Smooth muscle cell (in vitro differentiated cells): Measurements from ENCODE around the gene PKLR. TPM values are rescaled to one million over a fixed set of nuclear protein-coding genes. Genes with fewer than 3 reads are reported as not detected.

Source experiments
- DNase-seq: peaks from one replicate; lab custom pipeline; 2025; ENCODE audit not compliant: unreplicated experiment; lab: John Stamatoyannopoulos, UW
- H2AFZ ChIP-seq: fragments of 200-600 bp; sonication (generic); 2 replicates; pipeline ENCODE4 v1.6.0; 2016; ENCODE audit warnings: antibody characterized with exemption, low read depth, mild to moderate bottlenecking
- H3F3A ChIP-seq: fragments of 200-600 bp; sonication (generic); 2 replicates; pipeline ENCODE4 v1.6.0; 2017; ENCODE audit warnings: antibody characterized with exemption, low read depth
- H3K27ac ChIP-seq: fragments of 200-600 bp; sonication (generic); 2 replicates; pipeline ENCODE4 v1.5.1; 2016; ENCODE audit warnings: low read depth, mild to moderate bottlenecking
- H3K27me3 ChIP-seq: fragments of 200-600 bp; sonication (generic); 2 replicates; pipeline ENCODE4 v1.6.1; 2016; ENCODE audit warnings: low read depth, mild to moderate bottlenecking
- H3K36me3 ChIP-seq: fragments of 200-600 bp; sonication (generic); 2 replicates; pipeline ENCODE4 v1.5.1; 2016; ENCODE audit warnings: low read depth
- H3K4me1 ChIP-seq: fragments of 200-600 bp; sonication (generic); 2 replicates; pipeline ENCODE4 v1.5.1; 2016; ENCODE audit warnings: low read depth
- H3K4me2 ChIP-seq: fragments of 200-600 bp; sonication (generic); 2 replicates; pipeline ENCODE4 v1.6.0; 2016; ENCODE audit warnings: mild to moderate bottlenecking
- H3K4me3 ChIP-seq: fragments of 200-600 bp; sonication (generic); 2 replicates; pipeline ENCODE4 v1.5.1; 2016; ENCODE audit warnings: mild to moderate bottlenecking
- H3K79me2 ChIP-seq: fragments of 200-600 bp; sonication (generic); 2 replicates; pipeline ENCODE4 v1.6.0; 2016; ENCODE audit warnings: low read depth, mild to moderate bottlenecking
- H3K9ac ChIP-seq: fragments of 200-600 bp; sonication (generic); 2 replicates; pipeline ENCODE4 v1.6.0; 2016; ENCODE audit warnings: low read depth
- H3K9me3 ChIP-seq: fragments of 200-600 bp; sonication (generic); replicated peaks from 2 replicates; pipeline ENCODE4 v1.5.1; 2016; ENCODE audit warnings: low read depth
- H4K20me1 ChIP-seq: fragments of 200-600 bp; sonication (generic); 2 replicates; pipeline ENCODE4 v1.6.0; 2016; ENCODE audit warnings: low read depth
- CTCF ChIP-seq: fragments of 200-600 bp; sonication (generic); IDR thresholded peaks from 2 replicates; pipeline ENCODE4 v1.5.1; 2017; ENCODE audit warnings: borderline replicate concordance, mild to moderate bottlenecking, antibody characterized with exemption; ENCODE audit not compliant: insufficient read depth, poor library complexity, severe bottlenecking
- WGBS: methylation state at CpG from one replicate; pipeline ENCODE4 v1.1.7; 2016; ENCODE audit warnings: low lambda C conversion rate; 5-methylcytosine and 5-hydroxymethylcytosine counted together
- polyA plus RNA-seq: library from polyadenylated mRNA; unstranded; fragments of >200 nt; fragmentation: Nextera tagmentation; extraction: Ambion mirVana; gene quantifications from 2 replicates; pipeline ENCODE4 v1.2.1, GENCODE V29; 2016
- total RNA-seq: library from RNA; depleted of rRNA; stranded (reverse); fragments of >200 nt; gene quantifications from 2 replicates; pipeline ENCODE4 v1.2.3, GENCODE V29; 2014

Gene PKLR
- total and polyA plus RNA-seq, 2 experiments from 2014 or later: not detected

DNA sequence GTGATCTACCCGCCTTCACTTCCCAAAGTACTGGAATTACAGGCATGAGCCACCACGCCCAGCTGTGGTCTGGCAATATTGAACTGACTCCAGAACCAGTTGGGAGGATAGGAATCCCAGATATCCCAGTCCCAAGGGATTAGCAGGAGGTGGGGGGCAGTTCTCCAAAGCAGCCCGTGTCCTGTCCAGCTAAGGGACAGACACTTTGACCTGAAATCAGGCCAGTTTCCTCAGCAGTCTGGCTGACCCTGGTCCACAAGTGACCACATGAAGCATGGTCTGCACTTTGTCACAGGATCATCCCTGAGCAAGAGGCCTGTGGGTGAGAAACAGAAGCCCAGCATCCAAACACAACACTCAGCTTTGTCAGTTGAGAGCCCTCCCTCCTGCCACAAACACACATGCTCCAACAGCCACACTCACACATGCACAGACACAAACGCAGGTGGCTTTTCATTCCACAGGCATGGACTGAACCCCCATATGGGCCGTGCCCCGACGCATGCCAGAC, 4.7 kb upstream of the PKLR start:
- H3K9ac ChIP-seq: no peak overlapping the region
- DNase-seq: no peak
- H3K4me1 ChIP-seq: peaks cover 14% of the 10 kb centered on the region
- peaks cover 23% of the 10 kb centered on the region for H3K79me2 ChIP-seq
- no peak overlapping the region for H3K4me3 ChIP-seq
- H3K9me3 ChIP-seq: no peaks in the 10 kb centered on the region
- no peak overlapping the region for H3K4me2 ChIP-seq
- H4K20me1 ChIP-seq: peaks cover 5% of the 10 kb centered on the region
- no peak overlapping the region for H2AFZ ChIP-seq
- H3K27ac ChIP-seq: no peak overlapping the region
- H3K27me3 ChIP-seq: no peaks in the 10 kb centered on the region
- no peaks in the 10 kb centered on the region for H3K36me3 ChIP-seq
- no peak for TF ChIP-seq CTCF
- 68% methylated on average over 7 of the region's 7 CpGs for WGBS
- peaks cover 6% of the 10 kb centered on the region for H3F3A ChIP-seq

- TF ChIP-seq CTCF: no peak
- H2AFZ ChIP-seq: no peak overlapping the region
- no peak overlapping the region for H3K4me2 ChIP-seq
- H3K9ac ChIP-seq: no peak overlapping the region
- no peak overlapping the region for H3K4me3 ChIP-seq
- peaks cover 9% of the 10 kb centered on the region for H3K79me2 ChIP-seq
- H4K20me1 ChIP-seq: no peaks in the 10 kb centered on the region
- peaks cover 6% of the 10 kb centered on the region for H3F3A ChIP-seq
- WGBS: 94% methylated on average over 11 of the region's 11 CpGs
- H3K9me3 ChIP-seq: no peaks in the 10 kb centered on the region
- no peaks in the 10 kb centered on the region for H3K36me3 ChIP-seq
- DNase-seq: no peak
- H3K27ac ChIP-seq: no peak overlapping the region
- H3K4me1 ChIP-seq: peaks cover 1% of the 10 kb centered on the region
- H3K27me3 ChIP-seq: no peaks in the 10 kb centered on the region
Observed at GRCh38 chr1:155304558-155305063, 3.4 kb upstream of the PKLR start.

DNA sequence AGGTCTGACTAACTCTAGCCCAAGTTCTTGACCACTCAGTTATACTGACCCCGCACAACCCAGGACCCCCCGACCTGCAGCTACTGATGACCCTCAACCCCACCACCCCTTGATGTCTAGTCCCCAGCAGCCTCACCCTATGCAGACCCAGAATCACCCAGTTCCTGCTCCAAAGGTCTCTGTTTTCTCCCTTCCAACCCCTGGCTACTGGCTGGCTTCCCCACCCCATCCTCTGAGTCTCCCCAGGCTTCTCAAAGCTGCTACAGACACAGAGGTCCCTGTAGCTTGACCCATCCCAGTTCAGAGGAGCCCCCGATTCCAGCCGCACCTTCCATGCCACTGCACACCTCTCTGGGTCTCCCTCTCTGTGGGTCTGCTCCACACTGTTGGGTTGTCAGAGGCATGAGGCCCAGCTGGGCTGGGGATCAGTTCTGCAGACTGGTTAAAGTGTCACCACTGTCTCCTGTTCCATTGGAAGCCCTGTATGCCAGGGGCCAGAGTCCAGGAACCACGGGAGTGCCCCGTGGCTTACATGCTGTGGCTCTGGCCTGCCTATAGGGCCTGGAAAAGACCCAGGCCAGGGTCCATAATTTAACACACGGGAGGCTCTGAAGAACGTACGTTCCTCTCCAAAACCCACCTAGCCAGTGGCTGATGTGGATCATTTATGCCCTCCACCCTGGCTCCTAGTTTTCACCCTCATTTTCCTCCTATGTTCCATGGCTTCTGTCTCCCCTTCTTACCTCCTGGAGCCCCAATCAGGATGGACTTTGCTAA, 497 bp downstream of the PKLR start:
- no peaks in the 10 kb centered on the region for H4K20me1 ChIP-seq
- no peaks in the 10 kb centered on the region for H3K9me3 ChIP-seq
- no peaks in the 10 kb centered on the region for H3K79me2 ChIP-seq
- H3K36me3 ChIP-seq: no peaks in the 10 kb centered on the region
- H3K4me1 ChIP-seq: no peaks in the 10 kb centered on the region
- H3K27me3 ChIP-seq: peaks cover 17% of the 10 kb centered on the region
- no peak overlapping the region for H3K27ac ChIP-seq
- no peak for TF ChIP-seq CTCF
- no peaks in the 10 kb centered on the region for H3F3A ChIP-seq
- H3K4me3 ChIP-seq: no peak overlapping the region
- WGBS: 94% methylated on average over 9 of the region's 9 CpGs
- no peak for DNase-seq
- H3K9ac ChIP-seq: no peak overlapping the region
- no peak overlapping the region for H3K4me2 ChIP-seq
- no peak overlapping the region for H2AFZ ChIP-seq
